NCI-H2227 (cell line): ENCODE data around the gene CDK2AP2.
"Not testable (repeated sequence)": the region's sequence is repeated elsewhere in the genome, so short reads cannot be mapped to it uniquely, and the experiment has no call there.

ENCODE experiments used
- DNase-seq: peaks from one replicate; lab custom pipeline; 2025; ENCODE audit not compliant: unreplicated experiment; lab: John Stamatoyannopoulos, UW

The CDK2AP2 gene

GRCh38 chr11:67524480-67524808 is 16.5 kb upstream of the CDK2AP2 start:
- no peak for DNase-seq

GRCh38 chr11:67523556-67524479 is 15.9 kb upstream of the CDK2AP2 start:
- DNase-seq = no peak

GRCh38 chr11:67522844-67523555 is 15.0 kb upstream of the CDK2AP2 start, which contains the start of gene CABP2:
Gene CABP2, minus strand, starts transcription at chr11:67523446. Its CDS starts 120 bp downstream, at chr11:67523326.
- no peak for DNase-seq

GRCh38 chr11:67522338-67522737 is 14.4 kb upstream of the CDK2AP2 start:
- no peak for DNase-seq

GRCh38 chr11:67521924-67522323 is 14.0 kb upstream of the CDK2AP2 start:
- DNase-seq = no peak

- DNase-seq = no peak
These were observed 13.2 kb upstream of the CDK2AP2 start for GRCh38 chr11:67520856-67521824.

- no peak for DNase-seq
These were observed 11.8 kb upstream of the CDK2AP2 start for GRCh38 chr11:67519726-67520125.

- no peak for DNase-seq
These were observed 10.0 kb upstream of the CDK2AP2 start for GRCh38 chr11:67517784-67518552.

- DNase-seq = no peak
These were observed 8.8 kb upstream of the CDK2AP2 start for GRCh38 chr11:67516806-67517205.

- no peak for DNase-seq
These were observed 6.2 kb upstream of the CDK2AP2 start for GRCh38 chr11:67514116-67514515.

GRCh38 chr11:67511558-67511957 is 3.6 kb upstream of the CDK2AP2 start:
- not testable (repeated sequence) for DNase-seq

- DNase-seq = no peak
These were observed 2.0 kb upstream of the CDK2AP2 start for GRCh38 chr11:67510023-67510345.

- DNase-seq = peak; percentile 99
These were observed 642 bp upstream of the CDK2AP2 start for GRCh38 chr11:67508486-67509121.

- DNase-seq = no peak
These were observed 609 bp downstream of the CDK2AP2 start for GRCh38 chr11:67507242-67507863.

GRCh38 chr11:67506426-67507051 is 1.4 kb downstream of the CDK2AP2 start:
- no peak for DNase-seq

- DNase-seq = peak; percentile 90
These were observed 2.2 kb downstream of the CDK2AP2 start for GRCh38 chr11:67505605-67506396.

GRCh38 chr11:67504950-67505581 is 2.9 kb downstream of the CDK2AP2 start, which contains the start of gene PITPNM1:
Gene PITPNM1, minus strand, starts transcription at chr11:67505363. Its CDS starts 1,183 bp downstream, at chr11:67504180.
- peak; percentile 81 for DNase-seq
